Endothelial cell of umbilical vein (primary cell): ENCODE data around the gene AUTS2. TPM values are rescaled to one million over a fixed set of nuclear protein-coding genes. Genes with fewer than 3 reads are reported as not detected.

Source experiments
- BruUV-seq: library from RNA; stranded (reverse); fragments of 400-500 nt; replicated peaks from 2 replicates; lab custom pipeline; 2021; lab: Mats Ljungman, UMichigan
- CTCF ChIA-PET: fragments of 300-600, 350-600 bp; sonication (Branson Sonifier 250); formaldehyde crosslinking; loops from one replicate; lab custom pipeline; 2021; ENCODE audit warnings: antibody characterized with exemption, inconsistent platforms; lab: Charles Lee
- POLR2A ChIA-PET: fragments of 300-600, 350-600 bp; sonication (Branson Sonifier 250); formaldehyde crosslinking; loops from one replicate; lab custom pipeline; 2021; ENCODE audit warnings: antibody characterized with exemption, inconsistent platforms; lab: Charles Lee
- DNase-seq: peaks from one replicate; pipeline ENCODE4 v3.0.0-alpha.2; 2011; ENCODE audit warnings: low read depth, low spot score
- FAIRE-seq: peaks from 2 replicates; lab custom pipeline; 2011; peaks lifted over from hg19 to GRCh38; lab: Jason Lieb, UNC
- H2AFZ ChIP-seq: 2 replicates; pipeline ENCODE4 v1.6.0; 2012; ENCODE audit warnings: low read depth, low read length, control low read depth, inconsistent platforms
- H3K27ac ChIP-seq: 2 replicates; pipeline ENCODE4 v1.5.1; 2011; ENCODE audit warnings: low read depth, mild to moderate bottlenecking, control low read depth, low read length, moderate library complexity; ENCODE audit not compliant: insufficient read depth
- H3K27me3 ChIP-seq, 2 experiments: 2 replicates each; pipeline versions ENCODE4 v1.6.0 to v1.6.1; 2011; ENCODE audit warnings: low read length in 2 of 2, mixed read lengths in 1 of 2; ENCODE audit not compliant: control insufficient read depth in 2 of 2, insufficient read depth in 2 of 2
- H3K36me3 ChIP-seq, 2 experiments: 2 replicates in 1 of 2; 3 replicates in 1 of 2; pipeline ENCODE4 v1.5.1; 2011; ENCODE audit warnings: low read length in 2 of 2, mild to moderate bottlenecking in 1 of 2, moderate library complexity in 1 of 2; ENCODE audit not compliant: control insufficient read depth in 2 of 2, insufficient read depth in 2 of 2; ENCODE audit errors: extremely low read depth in 1 of 2
- H3K4me1 ChIP-seq: 3 replicates; pipeline ENCODE4 v1.5.1; 2011; ENCODE audit warnings: mild to moderate bottlenecking, low read length; ENCODE audit not compliant: control insufficient read depth, insufficient read depth; ENCODE audit errors: extremely low read depth
- H3K4me2 ChIP-seq: 2 replicates; pipeline ENCODE4 v1.6.1; 2011; ENCODE audit warnings: low read length, control low read depth, mixed read lengths; ENCODE audit not compliant: insufficient read depth
- H3K4me3 ChIP-seq, 3 experiments: fragments of 200-600 bp in 1 of 3; sonication (generic), shearing (Covaris generic) in 1 of 3; replicated peaks in 1 of 3; 2 replicates each; pipeline ENCODE4 v1.5.1; 2011 to 2016; ENCODE audit warnings: control low read depth in 3 of 3, low read length in 3 of 3, mild to moderate bottlenecking in 2 of 3, inconsistent platforms in 1 of 3, low read depth in 1 of 3, moderate library complexity in 1 of 3; ENCODE audit not compliant: insufficient read depth in 1 of 3
- H3K79me2 ChIP-seq: 2 replicates; pipeline ENCODE4 v1.6.0; 2012; ENCODE audit warnings: low read length, inconsistent platforms; ENCODE audit not compliant: control insufficient read depth, insufficient read depth
- H3K9ac ChIP-seq: replicated peaks from 2 replicates; pipeline ENCODE3; 2011; ENCODE audit warnings: low read length, control low read depth; ENCODE audit not compliant: insufficient read depth; ENCODE audit errors: extremely low read depth
- H3K9me1 ChIP-seq: replicated peaks from 3 replicates; pipeline ENCODE4 v1.6.0; 2011; ENCODE audit warnings: mild to moderate bottlenecking, low read length; ENCODE audit not compliant: control insufficient read depth, insufficient read depth; ENCODE audit errors: extremely low read depth
- H3K9me3 ChIP-seq: replicated peaks from 2 replicates; pipeline ENCODE4 v1.5.1; 2012; ENCODE audit warnings: low read length, inconsistent platforms; ENCODE audit not compliant: control insufficient read depth, insufficient read depth
- H4K20me1 ChIP-seq: replicated peaks from 2 replicates; pipeline ENCODE3; 2011; ENCODE audit warnings: mild to moderate bottlenecking, low read length; ENCODE audit not compliant: control insufficient read depth, insufficient read depth; ENCODE audit errors: extremely low read depth
- CTCF ChIP-seq, 2 donors: IDR thresholded peaks; 1 replicate in 1 of 2; 2 replicates in 1 of 2; pipeline ENCODE4 v1.5.1; 2011; ENCODE audit warnings: low read length in 2 of 2, mild to moderate bottlenecking in 2 of 2, moderate library complexity in 2 of 2, control low read depth in 1 of 2, inconsistent platforms in 1 of 2, low read depth in 1 of 2; ENCODE audit not compliant: insufficient read depth in 1 of 2; ENCODE audit errors: extremely low read depth in 1 of 2
- EZH2 ChIP-seq: IDR thresholded peaks from 2 replicates; pipeline ENCODE4 v1.6.1; 2012; ENCODE audit warnings: borderline replicate concordance, low read depth, mild to moderate bottlenecking, moderate library complexity, low read length, inconsistent platforms; ENCODE audit not compliant: severe bottlenecking
- FOS ChIP-seq: IDR thresholded peaks from 2 replicates; pipeline ENCODE4 v1.6.1; 2011; ENCODE audit warnings: mild to moderate bottlenecking, low read length, moderate library complexity, borderline replicate concordance; ENCODE audit not compliant: insufficient read depth
- GATA2 ChIP-seq: IDR thresholded peaks from 2 replicates; pipeline ENCODE4 v1.7.0; 2011; ENCODE audit warnings: low read depth, mild to moderate bottlenecking, moderate library complexity, mixed read lengths, low read length; ENCODE audit not compliant: insufficient read length, insufficient read depth
- JUN ChIP-seq: IDR thresholded peaks from 2 replicates; pipeline ENCODE4 v1.6.1; 2011; ENCODE audit warnings: borderline replicate concordance, low read depth; ENCODE audit not compliant: insufficient read length, insufficient read depth
- MAX ChIP-seq: IDR thresholded peaks from 2 replicates; pipeline ENCODE4 v1.6.1; 2011; ENCODE audit not compliant: insufficient read depth, insufficient read length
- MYC ChIP-seq: IDR thresholded peaks from one replicate; pipeline ENCODE4 v1.6.1; 2011; ENCODE audit warnings: mild to moderate bottlenecking, low read depth, low read length
- POLR2A ChIP-seq: IDR thresholded peaks from 2 replicates; pipeline ENCODE4 v1.6.1; 2012; ENCODE audit warnings: low read depth, mild to moderate bottlenecking, control low read depth, low read length
- POLR2AphosphoS5 ChIP-seq: IDR thresholded peaks from 2 replicates; pipeline ENCODE4 v1.6.1; 2012; ENCODE audit warnings: low read depth, mild to moderate bottlenecking, control low read depth, low read length, moderate library complexity; ENCODE audit not compliant: insufficient read depth
- dilution Hi-C: fragments of 300-500 bp; cut with MboI; formaldehyde crosslinking; loops from one replicate; pipeline ENCODE4 v1.15.0; 2019; ENCODE audit warnings: low sequenced_read_pairs; ENCODE audit not compliant: extremely low pct_ligation_motif_present
- intact Hi-C: fragments of 100-400 bp; cut with micrococcal nuclease; formaldehyde crosslinking; loops from one replicate; pipeline ENCODE4 v1.10.0; 2022
- polyA plus RNA-seq, 4 experiments: library from polyadenylated mRNA; depleted of rRNA in 3 of 4; stranded (reverse) in 3 of 4; unstranded in 1 of 4; fragments of >200 nt; gene quantifications; 2 replicates each; pipeline versions ENCODE4 v1.2.1 to v1.2.3, GENCODE V29; 2011 to 2012; ENCODE audit warnings: missing spikeins in 1 of 4
- total RNA-seq: library from RNA; stranded (reverse); gene quantifications from 2 replicates; pipeline ENCODE4 v1.2.3, GENCODE V29; 2021

The AUTS2 gene
- total and polyA plus RNA-seq, 2 donors (not counting 3 experiments of a cell fraction or from before 2014, with no cell fraction given) = 0.59 to 8.0 TPM

GRCh38 chr7:70836279-70836678 lies 1238.0 kb downstream of the AUTS2 start:
- H4K20me1 ChIP-seq = no peaks in the 10 kb centered on the region
- H3K9ac ChIP-seq = no peak overlapping the region
- TF ChIP-seq JUN (no peak), GATA2 (no peak), FOS (no peak), EZH2 (no peak), MAX (no peak), POLR2A (no peak), CTCF (IDR thresholded peaks at IDR 0.05; ENCODE audit: extremely low read depth in 1 of 2, insufficient read depth in 1 of 2, low read depth in 1 of 2, low read length in 2 of 2) (no peak), POLR2AphosphoS5 (no peak), MYC (no peak)
- no peaks in the 10 kb centered on the region for H3K9me1 ChIP-seq
- FAIRE-seq (no peak), DNase-seq (no peak)
- no peaks in the 10 kb centered on the region for H3K9me3 ChIP-seq
- no peak overlapping the region for H3K4me3 ChIP-seq
- no peaks in the 10 kb centered on the region for H3K36me3 ChIP-seq
- H3K4me1 ChIP-seq = no peaks in the 10 kb centered on the region
- no peaks in the 10 kb centered on the region for H3K27me3 ChIP-seq
- ChIA-PET CTCF (no interaction called here), POLR2A (no interaction called here)
- H3K4me2 ChIP-seq = no peak overlapping the region
- intact Hi-C loops (no loop called here), dilution Hi-C loops (no loop called here)
- H2AFZ ChIP-seq = no peak overlapping the region
- no TSS peak for BruUV-seq
- H3K27ac ChIP-seq = no peak overlapping the region
- no peaks in the 10 kb centered on the region for H3K79me2 ChIP-seq
